Dermis lymphatic vessel endothelial cell (primary cell): ENCODE measurements around the gene LENG1. TPM values are rescaled to one million over a fixed set of nuclear protein-coding genes. Genes with fewer than 3 reads are reported as not detected.

Experiments used
- total RNA-seq: library from RNA; depleted of rRNA; stranded (reverse); fragments of >200 nt; gene quantifications from 2 replicates; pipeline ENCODE4 v1.2.1, GENCODE V29; 2014

The LENG1 gene
- total RNA-seq = 4.9 and 5.7 TPM in 2 replicates

DNA sequence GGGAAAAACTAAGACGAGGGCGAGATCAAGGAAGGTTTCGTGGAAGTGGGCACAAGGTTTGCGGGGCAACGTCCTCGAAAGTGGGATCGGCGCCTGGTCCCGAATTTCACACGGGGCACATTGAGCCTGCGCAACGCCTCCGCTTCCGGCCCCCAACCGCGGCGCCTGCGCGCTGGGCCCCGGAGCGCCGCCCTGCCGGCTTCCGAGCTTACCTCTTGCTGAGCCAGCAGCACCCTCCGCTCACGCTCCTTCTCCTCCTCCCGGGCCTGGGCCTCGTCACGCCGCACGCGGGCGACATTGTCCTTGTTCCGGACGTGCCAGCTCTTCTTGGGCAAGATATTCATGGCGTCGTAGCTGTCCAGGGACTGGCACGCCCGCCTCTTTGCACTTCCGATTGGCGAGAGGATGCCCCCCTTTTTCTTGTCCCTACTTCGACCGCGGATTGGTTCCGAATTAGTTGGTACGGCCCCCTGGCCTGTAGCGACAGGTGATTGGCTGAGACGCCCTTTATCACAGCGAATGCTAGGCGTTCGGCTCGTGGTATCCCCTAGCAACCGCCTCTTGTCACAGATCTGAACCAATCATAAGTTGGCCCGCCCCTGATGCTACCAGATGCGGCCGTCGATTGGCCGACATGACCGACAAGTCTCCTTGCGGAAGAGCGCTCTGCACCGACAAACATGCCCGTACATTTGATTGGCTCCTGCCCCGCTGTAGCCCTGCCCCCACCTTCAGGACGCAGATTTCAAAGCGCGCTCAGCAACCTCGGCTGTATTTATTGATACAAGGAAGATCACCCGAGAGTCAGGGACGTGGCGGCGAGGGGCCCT is at the start of gene LENG1:
TSS of gene LENG1 (minus strand) at position 370 of the 830 bp plus-strand sequence. CDS start at position 344, 26 bp downstream.

DNA sequence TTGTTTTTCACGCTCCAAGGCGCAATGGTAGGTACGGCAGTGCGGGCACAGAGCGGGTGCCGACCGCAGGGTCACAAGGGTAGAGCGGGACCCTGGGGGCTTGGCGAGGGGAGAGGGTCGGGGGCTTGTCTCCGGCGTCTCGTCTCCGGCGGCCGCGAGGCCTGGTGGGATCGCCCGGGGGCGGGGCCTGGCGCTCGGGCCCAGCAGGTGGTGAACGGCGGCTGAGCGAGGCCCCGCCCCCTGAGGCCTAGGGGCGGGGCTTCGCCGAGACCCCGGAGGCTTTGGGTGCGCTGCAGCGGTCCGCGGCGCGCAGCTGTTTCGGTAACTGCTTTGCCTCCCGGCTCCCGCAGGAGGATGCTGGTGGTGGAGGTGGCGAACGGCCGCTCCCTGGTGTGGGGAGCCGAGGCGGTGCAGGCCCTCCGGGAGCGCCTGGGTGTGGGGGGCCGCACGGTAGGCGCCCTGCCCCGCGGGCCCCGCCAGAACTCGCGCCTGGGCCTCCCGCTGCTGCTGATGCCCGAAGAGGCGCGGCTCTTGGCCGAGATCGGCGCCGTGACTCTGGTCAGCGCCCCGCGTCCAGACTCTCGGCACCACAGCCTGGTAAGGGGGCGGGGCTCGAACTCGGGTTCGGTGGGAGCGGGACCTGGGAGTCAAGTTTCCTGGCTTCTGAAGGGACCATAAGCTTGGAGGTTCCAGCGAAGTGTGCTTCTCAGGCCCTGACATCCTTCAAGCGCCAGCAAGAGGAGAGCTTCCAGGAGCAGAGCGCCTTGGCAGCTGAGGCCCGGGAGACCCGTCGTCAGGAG is 31.7 kb upstream of the LENG1 start, which contains the start of gene TSEN34:
TSS of gene TSEN34 (plus strand) at position 298 of the 800 bp plus-strand sequence. CDS start at position 355, 57 bp downstream.

DNA sequence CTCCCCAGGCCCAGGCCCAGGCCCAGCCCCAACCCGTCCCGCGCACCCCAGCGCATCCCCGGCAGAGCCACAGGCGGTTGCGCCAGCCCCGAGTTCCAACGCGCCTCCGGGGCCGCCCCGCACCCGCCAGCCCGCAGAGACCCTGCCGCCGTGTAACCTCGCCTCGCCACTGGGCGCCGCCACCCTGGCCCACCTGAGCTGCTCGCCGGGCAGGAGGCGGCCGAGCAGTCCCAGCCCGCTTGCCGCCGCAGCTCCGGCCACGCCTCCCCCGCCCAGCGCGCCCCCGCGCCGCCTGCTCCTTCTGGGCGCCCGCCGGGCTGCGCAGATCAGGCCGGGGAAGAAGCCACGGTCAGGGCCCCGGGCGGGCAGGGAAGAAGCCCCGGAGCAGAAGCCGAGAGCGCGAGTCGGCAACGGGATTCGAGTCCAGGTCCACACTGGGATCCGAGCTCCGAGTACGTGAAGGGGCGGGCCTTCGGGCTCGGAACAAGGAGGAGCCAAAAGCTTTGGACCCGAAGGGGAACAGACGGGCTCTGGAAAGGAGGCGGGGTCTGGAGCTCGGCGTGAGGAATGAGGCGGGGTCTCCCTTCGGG is 29.7 kb upstream of the LENG1 start, which contains the start of gene MBOAT7:
TSS of gene MBOAT7 (minus strand) at position 436 of the 590 bp plus-strand sequence. CDS start 1,072 bp downstream, outside the sequence.

DNA sequence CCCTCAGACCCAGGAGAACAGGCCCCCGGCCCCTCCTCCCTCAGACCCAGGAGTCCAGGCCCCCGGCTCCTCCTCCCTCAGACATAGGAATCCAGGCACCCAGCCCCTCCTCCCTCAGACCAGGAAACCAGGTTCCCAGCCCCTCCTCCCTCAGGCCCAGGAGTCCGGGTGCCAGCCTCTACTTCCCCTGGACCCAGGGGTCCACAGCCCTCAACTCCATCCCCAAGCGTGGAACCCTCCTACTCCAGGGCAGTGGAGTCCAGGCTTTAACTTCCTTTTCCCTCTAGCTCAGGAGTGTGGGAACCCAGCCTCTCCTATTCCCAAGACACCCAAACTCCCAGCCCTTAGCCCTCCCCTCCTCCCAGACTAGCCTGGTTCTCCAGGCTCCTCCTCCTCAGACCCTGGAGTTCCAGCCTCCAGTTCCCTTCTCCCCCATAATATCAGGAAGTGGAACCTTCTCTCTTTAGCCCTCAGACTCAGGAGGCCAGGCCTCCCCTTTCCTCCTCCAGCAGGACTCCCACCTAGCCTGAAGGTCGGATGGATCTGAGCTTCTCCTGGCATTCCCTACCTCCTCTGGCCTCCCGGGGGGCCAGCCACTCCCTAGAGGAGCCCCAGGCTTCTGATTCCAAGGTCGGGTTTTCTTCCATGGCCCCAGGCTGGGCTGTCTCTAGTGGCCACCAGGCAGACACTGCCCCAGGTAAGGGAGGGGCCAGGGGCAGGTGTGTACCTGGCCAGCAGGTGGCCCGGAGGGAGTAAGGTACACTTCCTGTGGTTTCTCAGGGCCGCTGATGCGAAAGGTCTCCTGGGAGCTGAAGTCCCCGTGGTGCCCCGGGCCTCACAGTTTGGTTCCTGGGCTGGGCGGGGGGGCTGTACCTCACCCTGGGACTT is 13.2 kb upstream of the LENG1 start, which contains the start of gene TMC4:
TSS of gene TMC4 (minus strand) at position 690 of the 888 bp plus-strand sequence. CDS start at position 647, 43 bp downstream.

DNA sequence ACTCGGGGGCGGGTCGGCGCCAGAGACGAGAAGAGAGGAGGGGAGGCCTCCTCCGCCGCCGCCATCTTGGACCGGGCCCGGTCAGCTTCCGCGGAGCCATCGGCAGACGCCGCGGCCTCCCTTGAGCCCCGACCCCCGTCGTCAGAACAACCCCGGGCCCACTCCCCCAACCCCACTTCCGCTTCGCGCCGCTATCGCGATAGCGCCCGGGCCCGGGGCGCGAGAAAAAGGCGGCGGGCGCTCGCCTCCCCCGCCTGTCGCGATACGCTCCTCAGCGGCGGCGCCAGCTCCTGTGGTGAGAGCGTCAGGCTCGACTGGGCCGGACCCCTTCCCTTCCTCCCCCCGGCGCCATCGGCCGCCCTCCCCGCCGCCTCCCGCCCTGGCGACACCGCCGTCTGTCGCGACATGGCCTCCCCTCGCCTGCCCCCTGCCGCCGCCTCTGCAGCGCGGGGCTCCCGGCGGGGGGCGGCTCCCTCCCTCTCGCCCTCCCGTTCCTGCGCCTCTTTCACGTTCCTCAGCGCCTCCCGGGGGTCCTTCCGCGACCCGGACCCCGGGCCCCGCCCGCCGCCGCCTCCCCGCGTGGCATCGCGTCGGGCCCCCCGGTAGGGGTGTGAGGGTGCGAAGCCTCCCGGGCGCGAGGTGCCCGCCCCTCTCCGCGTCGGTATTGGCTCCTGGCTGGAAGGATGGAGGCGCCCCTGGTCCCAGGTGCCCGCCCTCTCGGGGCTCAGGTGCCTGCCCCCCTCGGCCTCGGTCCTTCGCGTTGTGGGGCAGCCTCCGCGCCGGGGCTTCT is 21.6 kb downstream of the LENG1 start, which contains the start of gene CNOT3:
TSS of gene CNOT3 (plus strand) at position 64 of the 790 bp plus-strand sequence. CDS start 5,217 bp downstream, outside the sequence.

DNA sequence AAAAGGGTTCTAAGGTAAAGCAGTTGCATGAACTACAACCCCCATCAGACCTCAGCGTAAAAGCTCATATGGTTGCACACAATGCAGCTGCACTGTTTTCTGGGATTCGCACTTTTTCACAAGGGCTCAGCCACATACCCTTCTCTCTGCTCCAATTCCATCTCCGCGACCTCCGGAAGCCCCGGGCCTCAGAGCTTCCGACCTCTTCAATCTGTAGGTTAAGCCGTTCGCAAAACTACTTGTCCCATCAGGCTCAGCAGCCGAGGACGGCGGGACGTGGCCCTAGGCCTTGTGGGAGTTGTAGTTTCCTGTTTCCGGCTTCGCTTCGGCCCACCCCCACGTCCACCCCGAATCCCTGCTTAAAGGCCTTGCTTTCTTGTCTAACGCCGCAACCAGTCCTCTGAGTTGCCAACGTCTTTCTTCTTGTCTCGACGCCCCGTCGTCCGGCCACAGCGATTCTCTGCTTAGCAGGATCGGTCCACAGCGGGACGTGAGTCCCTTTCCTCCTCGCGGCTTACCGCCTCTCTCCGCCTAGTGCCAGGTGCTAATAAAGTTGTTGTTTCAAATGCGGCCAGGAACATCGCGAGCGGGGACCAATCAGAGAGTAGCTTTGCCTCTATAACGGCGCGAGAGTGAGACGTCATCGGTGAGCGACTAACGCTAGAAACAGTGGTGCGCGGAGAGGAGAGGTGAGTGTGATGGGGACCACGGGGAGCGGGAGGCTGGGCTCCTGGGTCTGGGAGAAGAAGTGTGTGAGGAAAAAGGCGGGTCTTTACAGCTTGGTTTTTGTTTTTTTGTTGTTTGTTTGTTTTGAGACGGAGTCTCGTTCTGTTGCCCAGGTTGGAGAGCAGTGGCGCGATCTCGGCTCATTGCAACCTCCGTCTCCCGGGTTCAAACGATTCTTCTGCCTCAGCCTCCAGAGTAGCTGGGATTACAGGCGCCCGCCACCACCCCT is 44.1 kb downstream of the LENG1 start, which contains the start of the genes PRPF31 and TFPT:
TSS of gene PRPF31 (plus strand) at position 646 of the 955 bp plus-strand sequence. CDS start 2,525 bp downstream, outside the sequence.
TSS of gene TFPT (minus strand) at position 549 of the 955 bp plus-strand sequence. CDS start at position 161, 388 bp downstream.

Other genes with a start within 250 kb of the LENG1 start
- under 0.01 and 0.17 TPM in 2 replicates for gene CACNG8, start 196.8 kb downstream of the LENG1 start, total RNA-seq
- gene CACNG6, start 168.1 kb downstream of the LENG1 start, total RNA-seq = 0.54 and 0.69 TPM in 2 replicates
- not detected in 2 replicates for gene VSTM1, start 95.8 kb downstream of the LENG1 start, total RNA-seq
- gene TARM1, start 78.4 kb downstream of the LENG1 start, total RNA-seq = not detected in 2 replicates
- not detected in 2 replicates for gene OSCAR, start 58.9 kb downstream of the LENG1 start, total RNA-seq
- 14.5 and 18.1 TPM in 2 replicates for gene NDUFA3, start 56.9 kb downstream of the LENG1 start, total RNA-seq
- 18.8 and 21.1 TPM in 2 replicates for gene TFPT, start 44.1 kb downstream of the LENG1 start, total RNA-seq
- gene PRPF31, start 44.0 kb downstream of the LENG1 start, total RNA-seq = 48.8 and 54.8 TPM in 2 replicates
- gene CNOT3, start 22.0 kb downstream of the LENG1 start, total RNA-seq = 5.7 and 9.2 TPM in 2 replicates
- 0.34 and 0.54 TPM in 2 replicates for gene TMC4, start 13.4 kb upstream of the LENG1 start, total RNA-seq
- 6.6 and 8.7 TPM in 2 replicates for gene MBOAT7, start 29.9 kb upstream of the LENG1 start, total RNA-seq
- 40.1 and 41.5 TPM in 2 replicates for gene TSEN34, start 31.6 kb upstream of the LENG1 start, total RNA-seq
- 3,120 and 3,598 TPM in 2 replicates for gene RPS9, start 41.1 kb upstream of the LENG1 start, total RNA-seq
- not detected in 2 replicates for gene LILRB3, start 63.3 kb upstream of the LENG1 start, total RNA-seq
- not detected in 2 replicates for gene LILRA6, start 83.1 kb upstream of the LENG1 start, total RNA-seq
- gene LILRB5, start 97.6 kb upstream of the LENG1 start, total RNA-seq = not detected in 2 replicates
- not detected in 2 replicates for gene LILRB2, start 121.4 kb upstream of the LENG1 start, total RNA-seq
- gene LILRA5, start 153.4 kb upstream of the LENG1 start, total RNA-seq = not detected in 2 replicates
- gene LILRA4, start 179.4 kb upstream of the LENG1 start, total RNA-seq = not detected in 2 replicates
- gene LAIR1, start 205.2 kb upstream of the LENG1 start, total RNA-seq = not detected in 2 replicates